HG02981 (cell line): Measurements from ENCODE around the gene ARHGAP1.
"Not testable (repeated sequence)": the region's sequence is repeated elsewhere in the genome, so short reads cannot be mapped to it uniquely, and the experiment has no call there.

Experiments
- ATAC-seq: cut with Tn5 transposase; IDR thresholded peaks from one replicate; pipeline ENCODE4 v1.9.1; 2021; ENCODE audit warnings: mild to moderate bottlenecking, moderate library complexity; ENCODE audit not compliant: unreplicated experiment

The ARHGAP1 gene

DNA sequence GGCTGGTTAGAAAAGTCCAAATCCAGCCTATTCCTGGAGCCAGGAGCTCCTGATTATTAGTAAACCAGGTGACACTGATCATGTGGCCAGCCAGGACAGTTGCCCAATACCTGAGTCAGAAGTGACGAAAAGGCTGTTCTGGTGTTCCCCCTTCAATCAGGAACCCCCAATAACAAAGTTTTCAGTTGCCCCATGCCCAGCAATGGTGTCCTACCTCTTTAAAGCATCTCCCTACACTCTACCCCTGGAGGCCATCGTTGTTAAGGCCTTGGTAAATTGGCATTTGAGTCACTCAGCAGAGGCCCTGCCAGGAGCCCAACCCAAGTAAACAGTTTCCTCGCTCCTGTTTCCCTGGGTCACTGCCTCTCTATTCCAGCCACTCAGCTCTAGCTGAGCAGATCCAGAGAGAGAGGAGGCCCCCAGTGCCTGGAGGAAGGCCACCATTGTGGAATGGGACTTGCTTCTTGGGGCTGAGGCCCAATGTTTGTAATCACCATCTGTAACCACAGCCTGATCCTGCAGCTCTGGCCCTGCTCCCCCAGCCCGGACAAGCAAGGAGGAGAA, 25.0 kb downstream of the ARHGAP1 start:
- no peak for ATAC-seq

DNA sequence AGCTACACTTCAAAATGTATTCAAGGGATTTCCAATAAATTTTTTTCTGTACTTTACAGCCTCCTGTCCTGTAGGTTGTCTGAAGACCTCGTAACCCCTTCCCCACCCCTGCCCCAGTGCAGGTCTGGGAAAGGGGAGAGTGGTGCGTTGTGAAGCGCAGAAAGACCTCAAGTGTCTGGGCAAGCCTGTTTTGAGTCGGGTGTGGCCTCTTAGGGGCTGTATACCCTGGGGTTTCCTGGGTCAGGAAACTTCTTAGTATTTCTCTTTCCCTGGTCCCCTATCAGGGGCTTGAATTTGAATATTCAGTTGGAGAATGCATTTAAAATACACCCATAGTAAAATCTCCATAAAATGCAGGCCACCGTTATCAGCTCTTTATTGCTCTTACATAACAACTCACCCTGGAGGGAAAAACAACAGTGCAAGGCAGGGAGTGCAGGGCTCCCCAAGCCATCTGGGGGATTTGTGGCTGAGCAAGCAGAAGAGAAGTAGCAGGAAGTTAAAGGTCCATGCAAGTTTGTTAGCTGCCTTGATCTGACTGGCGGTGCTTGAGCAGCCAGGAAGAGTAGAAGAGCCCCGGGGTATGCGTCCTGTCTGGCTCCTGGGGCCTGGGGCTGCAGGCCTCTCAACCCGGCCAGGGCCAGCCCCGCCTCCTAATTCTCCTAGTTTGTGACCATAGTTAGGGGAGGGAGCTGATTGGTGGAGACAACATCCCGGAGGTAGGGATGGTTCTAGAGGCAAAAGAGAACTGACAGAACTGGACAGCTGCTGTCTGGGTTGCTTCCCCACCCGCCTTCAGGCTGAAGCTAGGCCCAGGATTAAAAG, 25.7 kb downstream of the ARHGAP1 start:
- ATAC-seq, result no peak

DNA sequence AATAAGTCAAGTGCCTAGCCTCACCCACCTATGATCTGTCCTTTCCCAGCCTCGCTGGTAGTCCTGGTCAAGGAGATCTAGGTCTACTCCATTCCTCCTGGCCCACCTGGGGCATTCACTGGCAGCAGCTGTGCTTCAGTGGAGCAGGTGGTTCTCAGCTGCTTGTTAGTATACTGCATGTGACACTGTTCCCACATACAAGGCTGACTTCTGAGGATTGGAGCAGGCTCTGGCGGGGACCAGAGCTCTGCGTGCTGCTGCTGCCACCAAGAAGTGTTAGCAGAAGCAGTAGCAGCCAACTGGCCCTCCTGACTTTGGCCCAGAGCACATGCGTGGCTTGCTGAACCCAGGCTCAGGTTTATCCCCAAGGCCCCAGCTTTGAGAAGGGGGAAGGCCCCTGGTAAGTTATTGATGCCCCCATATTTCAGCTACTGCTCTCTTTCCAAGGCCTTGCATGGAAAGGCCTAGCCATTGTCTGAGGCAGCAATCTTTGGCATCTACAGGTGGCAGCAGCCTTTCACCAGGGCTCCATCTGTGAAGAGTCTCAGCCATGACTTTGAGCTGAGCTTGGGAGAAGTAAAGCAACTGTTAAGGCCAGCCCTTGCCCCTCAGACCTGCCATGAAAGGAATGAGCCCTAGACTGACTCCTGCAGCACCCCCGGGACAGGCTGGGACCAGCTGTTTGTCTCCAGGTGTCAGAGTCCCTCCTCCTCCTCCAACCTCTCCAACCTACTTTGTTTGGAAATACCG, 26.5 kb downstream of the ARHGAP1 start:
- no peak for ATAC-seq

DNA sequence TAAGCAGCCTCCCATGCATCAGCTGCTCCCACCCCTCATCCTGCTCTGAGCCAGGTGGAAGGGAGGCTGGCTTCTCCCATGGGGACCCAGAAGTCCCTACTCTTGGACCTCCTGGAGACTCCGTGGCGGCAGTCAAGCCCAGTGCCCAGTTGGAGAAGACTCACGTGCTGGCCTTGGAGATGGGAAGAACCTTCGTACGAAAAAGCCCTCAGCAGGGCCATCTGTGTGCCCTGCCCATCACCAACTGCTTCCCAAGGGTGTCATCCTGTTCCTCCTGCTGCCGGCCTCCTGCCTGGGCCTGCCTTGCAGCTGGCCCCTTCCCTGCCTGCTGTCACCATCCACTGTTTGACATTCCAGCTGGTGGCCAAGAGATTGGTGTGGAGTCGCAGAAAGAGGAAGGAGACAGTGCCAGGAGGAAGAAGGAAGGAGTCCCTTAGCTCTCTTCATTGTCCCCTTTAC, 28.0 kb downstream of the ARHGAP1 start:
- ATAC-seq, result no peak

DNA sequence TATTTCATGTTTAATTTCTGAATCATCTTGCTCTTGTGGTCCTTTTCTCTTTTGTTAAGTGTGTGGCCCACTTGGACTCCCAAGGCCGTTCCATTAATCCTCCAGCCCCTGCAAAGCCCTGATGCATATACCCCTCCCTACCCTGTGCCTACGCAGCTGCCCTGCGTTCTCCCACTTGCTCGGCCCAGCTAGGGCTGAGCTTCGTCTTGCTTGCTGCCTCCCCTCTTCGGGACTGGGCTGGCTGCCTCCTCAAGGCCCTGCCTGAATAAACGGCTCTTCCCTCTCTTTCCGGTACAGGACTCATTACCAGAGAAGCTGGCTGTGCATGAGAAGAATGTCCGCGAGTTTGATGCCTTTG, 28.5 kb downstream of the ARHGAP1 start:
- no peak for ATAC-seq

DNA sequence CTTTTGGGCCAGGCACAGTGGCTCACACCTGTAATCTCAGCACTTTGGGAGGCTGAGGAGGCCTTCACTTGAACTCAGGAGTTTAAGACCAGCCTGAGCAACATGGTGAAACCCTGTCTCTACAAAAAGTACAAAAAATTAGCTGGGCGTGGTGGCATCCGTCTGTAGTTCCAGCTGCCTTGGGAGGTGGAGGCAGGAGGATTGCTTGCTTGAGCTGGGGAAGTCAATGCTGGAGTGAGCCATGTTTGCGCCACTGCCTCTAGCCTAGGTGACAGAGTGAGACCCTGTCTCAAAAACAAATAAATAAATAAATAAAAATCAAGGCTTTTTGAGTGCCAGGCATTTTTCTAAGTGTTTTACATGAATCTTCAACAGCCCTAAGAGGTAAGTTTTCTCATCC, 29.9 kb downstream of the ARHGAP1 start:
- not testable (repeated sequence) for ATAC-seq

DNA sequence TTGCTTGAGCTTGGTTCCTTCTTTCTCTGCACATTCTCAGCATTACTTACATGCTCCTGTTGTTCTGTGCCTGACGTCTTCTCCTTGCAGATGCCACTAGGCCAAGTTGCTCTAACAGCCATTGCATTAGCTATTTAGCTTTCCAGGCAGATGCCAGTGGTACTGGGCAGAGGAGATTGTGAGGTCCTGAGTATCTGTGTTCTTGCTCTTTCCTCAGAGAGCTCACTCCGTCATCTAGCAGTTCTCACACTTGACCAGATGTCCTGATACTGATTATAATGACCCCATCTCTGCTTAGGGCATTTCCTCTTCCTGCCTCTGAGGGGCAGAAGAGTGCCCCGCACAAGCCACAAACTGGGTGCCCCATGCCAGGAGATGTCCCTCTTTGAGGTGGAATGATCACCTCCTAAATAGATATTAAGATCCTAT, 30.7 kb downstream of the ARHGAP1 start:
- no peak for ATAC-seq

DNA sequence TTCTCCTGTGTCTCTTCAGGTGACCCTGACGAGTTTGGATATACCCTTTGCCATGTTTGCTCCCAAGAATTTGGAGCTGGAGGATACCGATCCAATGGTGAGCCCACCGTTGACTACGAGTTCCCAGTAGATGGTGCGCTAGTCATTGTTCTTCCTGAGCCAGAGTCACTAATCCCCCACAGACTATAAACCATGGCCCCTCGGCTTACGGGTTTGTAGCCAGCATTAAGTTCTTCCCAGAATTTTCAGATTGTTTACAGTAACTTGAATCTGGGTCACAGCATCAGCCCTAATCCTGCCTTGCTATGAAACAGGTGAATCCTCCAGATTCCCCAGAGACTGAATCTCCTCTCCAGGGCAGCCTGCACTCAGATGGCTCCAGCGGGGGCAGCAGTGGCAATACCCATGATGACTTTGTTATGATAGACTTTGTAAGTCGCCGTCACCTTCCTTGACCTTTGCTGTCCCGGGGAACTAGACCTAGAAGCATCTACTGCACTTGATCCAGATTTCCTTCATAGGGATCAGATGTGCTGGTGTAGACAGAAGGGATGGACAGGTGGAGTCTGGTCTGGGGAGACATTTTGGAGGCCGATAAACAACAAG, 31.8 kb downstream of the ARHGAP1 start:
- ATAC-seq, result no peak

DNA sequence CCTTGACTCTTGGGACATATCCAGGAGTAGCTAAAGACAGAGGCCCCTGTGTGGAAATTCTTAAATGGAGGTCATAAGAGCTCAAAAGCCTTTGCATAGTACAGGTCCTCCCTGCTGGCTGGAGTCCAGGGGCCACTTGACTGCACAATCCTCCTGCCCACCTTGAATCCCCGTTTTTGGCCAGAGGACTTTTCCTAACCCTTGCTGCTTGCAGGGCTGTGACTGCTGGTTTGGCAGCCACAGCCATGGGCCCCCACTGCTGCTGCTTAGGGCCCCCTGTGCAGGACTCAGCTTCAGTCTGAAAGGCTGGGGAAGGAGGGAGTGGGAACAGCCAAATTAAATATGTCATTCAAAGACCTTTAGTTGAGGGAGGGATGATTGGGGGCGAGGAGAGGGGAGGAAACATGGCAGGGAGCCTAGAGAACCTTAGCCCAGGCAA, 33.4 kb downstream of the ARHGAP1 start:
- no peak for ATAC-seq

DNA sequence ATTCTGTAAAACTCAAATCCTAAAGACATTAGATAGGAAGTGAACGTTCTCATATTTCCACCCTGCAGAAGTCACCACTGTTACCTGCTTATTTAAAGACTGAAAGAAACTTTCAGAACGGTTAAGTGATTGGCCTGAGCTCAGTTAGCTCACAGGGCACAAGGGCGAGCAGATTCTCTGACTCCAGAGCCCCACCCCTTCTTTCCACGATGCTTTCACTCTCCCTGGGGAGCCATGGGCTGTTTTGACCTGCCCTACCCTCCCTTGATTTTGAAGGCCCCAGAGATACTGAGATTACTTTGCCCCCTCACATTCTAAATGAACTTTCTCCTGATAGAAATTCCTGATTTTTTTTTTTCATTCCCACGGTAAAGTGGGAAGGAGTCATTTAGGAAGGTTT, 33.9 kb downstream of the ARHGAP1 start:
- no peak for ATAC-seq

DNA sequence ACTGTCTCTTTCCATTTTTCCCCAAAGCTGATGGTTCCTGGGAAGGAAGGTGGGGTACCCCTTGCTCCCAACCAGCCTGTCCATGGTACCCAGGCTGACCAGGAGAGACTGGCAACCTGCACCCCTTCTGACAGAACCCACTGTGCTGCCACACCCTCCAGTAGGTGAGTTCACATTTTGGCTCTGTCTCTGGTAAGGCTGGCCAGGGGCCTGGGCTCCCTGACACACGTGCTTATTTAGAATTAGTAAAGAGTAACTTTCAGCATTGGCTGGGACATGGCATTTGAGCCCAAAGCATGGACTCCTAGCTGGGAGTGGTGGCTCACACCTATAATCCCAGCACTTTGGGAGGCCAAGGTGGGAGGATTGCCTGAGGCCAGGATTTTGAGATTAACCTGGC, 35.1 kb downstream of the ARHGAP1 start:
- ATAC-seq, result no peak

DNA sequence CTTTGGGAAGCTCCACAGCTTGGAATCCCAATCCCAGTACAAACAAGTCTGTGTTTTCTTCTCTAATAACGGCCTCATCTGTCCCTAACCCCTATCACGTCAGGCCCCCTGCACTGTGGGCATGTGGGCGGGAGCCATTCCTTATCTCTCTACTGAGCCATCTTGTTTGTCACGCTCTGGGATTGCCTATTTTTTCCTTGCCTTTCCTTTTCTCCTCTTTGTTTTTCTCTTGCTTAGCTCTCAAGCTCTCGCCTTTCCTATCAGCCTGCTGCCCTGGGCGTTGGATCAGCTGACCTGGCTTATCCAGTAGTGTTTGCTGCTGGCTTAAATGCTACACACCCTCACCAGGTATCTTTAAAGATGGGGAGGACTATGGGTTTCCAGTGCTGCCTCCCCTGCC, 35.8 kb downstream of the ARHGAP1 start:
- no peak for ATAC-seq

DNA sequence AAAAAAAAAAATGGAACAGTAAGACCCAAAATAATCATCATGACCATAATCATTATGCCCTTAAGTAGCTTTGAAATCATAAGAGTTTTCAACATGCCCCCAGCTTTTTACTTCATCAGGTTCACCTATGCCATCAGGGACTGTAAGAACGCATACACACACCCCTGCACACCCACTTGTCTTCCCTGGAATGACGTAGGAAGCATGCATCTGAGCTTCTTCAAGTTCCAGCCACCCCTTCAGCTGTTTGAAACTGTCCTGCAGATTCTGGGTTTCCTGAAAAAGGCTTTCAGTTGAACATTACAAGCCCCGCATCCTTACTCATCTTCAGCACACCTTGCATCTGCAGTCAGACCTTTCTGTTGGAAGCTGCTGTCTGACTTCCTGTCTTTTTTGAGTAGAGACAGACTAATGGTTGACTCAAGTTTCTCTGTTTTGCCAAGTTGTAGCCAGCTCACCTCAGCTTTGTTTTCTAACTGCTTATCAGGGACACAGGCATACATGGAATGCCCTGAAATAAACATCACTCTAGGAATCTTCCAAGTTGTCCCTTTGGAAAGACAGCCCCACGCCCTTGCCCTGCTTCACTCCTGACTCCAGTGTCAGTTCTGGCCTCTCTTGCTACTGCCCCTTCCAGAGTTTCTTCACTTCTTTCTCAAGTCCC, 37.0 kb downstream of the ARHGAP1 start:
- no peak for ATAC-seq

DNA sequence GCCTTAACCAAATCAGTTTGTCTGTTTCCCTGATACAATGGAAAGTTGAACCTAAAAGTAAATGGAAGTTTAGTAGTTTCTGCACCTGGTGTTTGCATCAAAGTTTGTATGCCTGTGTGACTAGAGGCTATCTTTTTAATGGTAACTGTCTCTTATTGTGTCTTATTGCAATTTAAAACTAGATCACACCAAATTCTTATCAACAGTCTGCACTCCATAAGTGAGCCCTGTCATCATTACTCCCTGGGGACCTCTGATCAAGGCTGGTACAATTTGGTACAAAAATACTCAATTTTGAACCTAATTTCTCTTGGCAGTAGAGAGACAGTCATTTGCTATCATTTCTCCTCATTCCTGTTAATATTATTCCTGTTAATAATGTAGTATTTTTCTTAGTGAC, 38.1 kb downstream of the ARHGAP1 start:
- ATAC-seq, result no peak

DNA sequence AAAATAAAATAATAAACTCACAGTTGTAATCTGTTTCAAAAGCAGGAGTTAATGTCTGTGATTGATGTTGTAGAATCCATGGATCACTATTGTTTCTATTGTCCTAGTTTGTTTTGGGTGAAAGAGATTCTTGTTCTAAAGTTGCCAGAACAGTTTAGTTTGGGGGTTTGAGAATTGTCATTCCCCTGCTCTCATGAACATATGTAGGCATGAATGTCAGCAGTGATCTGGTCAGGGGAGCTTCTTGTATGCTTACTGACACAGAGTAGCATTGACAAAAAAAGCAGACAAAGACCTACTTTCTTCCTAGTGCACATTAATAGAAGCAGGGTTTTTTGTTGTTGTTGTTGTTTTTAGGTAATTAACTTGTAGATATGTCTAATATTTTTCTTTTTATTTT, 38.6 kb downstream of the ARHGAP1 start:
- ATAC-seq, result no peak

DNA sequence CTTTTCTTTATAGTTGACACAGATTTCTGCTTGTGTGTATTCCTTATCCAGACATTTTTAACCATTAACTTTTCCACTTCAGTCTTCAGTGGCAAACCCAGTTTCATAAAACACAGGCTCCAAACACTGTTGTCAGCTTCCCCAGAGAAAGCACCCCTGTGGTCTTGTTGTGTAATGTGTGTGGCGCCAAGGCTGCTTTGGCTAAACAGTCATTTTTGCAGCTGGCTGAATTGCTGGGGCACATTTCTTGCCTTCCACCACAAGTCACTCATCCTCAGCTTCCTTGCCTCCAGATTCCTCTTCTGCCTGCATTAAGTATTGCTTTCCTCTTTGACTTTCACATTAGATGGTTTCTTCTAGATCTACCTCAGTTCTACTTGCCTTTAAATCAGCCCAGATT, 40.5 kb downstream of the ARHGAP1 start:
- ATAC-seq, result no peak

DNA sequence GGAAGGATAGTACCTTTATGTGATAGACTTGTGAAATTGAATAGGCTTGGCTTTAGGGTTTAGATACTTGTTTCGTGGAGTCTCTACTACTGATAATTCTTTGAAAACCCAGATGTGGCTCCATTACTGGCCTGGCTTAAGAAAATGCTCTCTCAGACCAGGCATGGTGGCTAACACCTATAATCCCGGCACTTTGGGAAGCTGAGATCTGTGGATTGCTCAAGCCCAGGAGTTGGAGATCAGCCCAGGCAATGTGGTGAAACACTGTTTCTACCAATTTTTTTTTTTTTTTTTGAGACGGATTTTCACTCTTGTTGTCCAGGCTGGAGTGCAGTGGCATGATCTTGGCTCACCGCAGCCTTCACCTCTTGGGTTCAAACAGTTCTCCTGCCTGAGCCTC, 42.2 kb downstream of the ARHGAP1 start:
- no peak for ATAC-seq

DNA sequence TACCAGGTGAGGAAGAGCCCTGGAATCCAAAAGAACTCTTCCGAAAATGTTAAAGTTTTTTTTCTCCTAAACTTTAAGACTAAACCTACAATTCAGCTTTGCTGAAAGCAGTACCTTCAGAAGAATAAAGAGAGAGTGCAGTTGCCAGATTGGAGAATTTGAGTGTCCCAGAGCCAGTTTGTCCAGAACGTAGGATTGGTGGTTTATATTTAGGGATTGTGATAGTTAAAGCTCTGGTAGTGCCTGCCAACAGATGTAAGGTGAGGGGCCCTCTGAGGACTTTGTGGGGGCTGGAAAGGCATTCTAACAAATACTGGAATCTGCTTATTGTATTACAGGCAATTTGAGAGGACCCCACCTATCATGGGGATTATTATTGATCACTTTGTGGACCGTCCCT, 43.2 kb downstream of the ARHGAP1 start:
- no peak for ATAC-seq

DNA sequence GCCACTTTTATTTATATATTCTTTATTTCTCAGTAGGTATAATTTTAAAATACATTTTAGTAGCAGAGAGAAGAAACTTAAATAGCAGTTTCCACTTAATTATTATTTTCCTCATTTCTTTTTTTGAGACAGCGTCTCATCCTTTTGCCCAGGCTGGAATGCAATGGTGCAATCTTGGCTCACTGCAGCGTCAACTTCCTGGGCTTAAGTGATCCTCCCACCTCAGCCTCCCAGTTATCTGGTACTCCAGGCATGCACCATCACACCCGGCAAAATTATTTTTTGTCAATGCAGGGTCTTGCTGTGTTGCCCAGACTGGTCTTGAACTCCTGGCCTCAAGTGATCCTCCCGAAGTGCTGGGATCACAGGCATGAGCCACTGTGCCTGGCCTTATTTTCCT, 44.8 kb downstream of the ARHGAP1 start:
- no peak for ATAC-seq

DNA sequence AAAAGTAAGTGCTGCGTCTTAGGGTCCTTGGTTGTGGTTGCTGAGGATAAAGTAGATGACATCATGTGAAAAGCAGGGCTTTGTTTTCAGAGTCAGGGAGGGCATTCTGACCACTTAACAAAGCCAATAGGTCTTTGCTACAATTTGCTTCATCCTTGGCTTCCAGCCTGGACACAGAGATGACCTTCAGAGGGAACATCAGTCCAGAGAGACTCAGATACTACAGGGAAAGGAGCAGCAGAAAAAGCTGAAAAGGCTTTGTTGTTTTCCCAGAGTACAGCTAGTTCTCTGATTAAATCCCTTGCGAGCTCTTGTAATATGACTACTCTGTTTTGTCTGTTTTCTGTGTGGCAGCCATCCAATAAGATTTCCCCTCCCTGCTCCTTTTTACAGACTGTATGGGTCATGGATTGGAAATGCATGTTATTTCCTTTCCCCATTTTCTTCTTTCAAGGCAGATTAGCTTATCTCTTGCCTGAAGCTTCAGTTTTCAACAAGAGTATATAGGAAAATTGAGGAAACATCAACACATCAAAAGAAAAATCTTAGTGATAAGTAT, 51.2 kb downstream of the ARHGAP1 start:
- ATAC-seq, result no peak

DNA sequence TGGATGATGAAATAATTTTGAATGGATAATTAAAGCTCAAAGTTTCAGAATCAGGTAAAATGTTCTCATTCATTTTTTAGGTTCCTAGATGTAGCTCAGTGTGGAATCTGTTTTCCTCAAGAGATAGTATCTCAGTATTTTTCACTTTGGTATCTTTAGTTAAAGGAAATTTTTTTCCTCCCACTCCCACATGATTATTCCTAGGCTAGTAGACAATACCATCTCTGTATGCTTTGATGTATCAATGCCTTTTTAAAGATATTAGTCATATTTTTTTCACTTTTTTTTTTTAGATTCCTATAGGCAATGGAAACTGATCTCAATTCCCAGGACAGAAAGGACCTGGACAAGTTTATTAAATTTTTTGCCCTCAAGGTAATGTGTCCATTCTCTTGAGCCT, 56.4 kb downstream of the ARHGAP1 start:
- ATAC-seq, result no peak
